ENCODE results near the gene GGA1.
A peak's percentile ranks its signal among the peaks of the same experiment; 100 is the strongest.

GGA1 gene

DNA sequence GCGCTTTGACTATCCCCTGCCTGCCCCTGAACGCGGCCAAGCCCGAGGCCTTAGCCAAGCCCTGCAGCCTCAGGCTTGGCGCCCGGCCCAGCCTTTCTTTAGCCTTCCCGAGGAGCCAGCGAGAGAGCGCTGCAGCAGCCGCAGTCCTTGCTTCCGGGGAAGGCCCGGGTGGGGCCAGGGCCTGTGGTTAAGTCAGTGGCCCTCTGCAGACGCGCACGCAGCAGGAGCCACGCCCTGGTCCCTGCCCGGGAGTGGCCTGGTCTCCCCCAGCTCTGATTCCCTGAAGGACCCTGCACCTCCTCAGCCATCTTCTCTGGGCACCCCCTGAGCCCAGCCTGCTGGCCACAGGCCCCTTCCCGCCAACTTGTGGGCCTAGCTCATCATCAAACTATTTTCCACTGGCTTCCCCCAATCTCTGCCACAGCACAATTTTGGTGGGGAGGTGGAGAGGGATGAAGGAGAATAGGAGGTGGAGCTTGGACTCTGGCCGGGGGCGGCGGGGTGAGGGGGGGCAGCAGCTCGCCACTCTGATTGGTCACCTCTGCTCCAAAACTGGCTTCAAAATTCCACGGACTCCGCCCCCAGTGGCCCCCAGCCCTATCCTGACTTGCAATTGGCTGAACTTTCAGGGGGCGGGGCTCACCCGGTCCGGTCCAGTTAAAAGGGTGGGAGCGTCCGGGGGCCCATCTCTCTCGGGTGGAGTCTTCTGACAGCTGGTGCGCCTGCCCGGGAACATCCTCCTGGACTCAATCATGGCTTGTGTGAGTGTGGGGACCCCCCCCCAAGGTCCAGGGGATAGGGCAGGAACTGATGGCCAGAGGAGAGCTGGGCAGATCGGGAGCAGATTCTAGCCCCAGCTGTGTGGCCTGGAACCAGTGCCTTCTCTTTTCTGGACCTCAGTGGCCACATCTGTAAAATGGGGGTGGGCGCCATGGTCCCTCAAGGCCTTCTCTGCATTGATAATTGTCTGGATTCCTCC is 66.6 kb downstream of the GGA1 start, which contains the start of gene LGALS1:
Gene LGALS1 (plus strand): TSS at position 686 of the 979 bp plus-strand sequence. CDS start 67 bp downstream, at position 753.
- peak; percentile 83 for DNase-seq (ENCODE audit: low spot score)

DNA sequence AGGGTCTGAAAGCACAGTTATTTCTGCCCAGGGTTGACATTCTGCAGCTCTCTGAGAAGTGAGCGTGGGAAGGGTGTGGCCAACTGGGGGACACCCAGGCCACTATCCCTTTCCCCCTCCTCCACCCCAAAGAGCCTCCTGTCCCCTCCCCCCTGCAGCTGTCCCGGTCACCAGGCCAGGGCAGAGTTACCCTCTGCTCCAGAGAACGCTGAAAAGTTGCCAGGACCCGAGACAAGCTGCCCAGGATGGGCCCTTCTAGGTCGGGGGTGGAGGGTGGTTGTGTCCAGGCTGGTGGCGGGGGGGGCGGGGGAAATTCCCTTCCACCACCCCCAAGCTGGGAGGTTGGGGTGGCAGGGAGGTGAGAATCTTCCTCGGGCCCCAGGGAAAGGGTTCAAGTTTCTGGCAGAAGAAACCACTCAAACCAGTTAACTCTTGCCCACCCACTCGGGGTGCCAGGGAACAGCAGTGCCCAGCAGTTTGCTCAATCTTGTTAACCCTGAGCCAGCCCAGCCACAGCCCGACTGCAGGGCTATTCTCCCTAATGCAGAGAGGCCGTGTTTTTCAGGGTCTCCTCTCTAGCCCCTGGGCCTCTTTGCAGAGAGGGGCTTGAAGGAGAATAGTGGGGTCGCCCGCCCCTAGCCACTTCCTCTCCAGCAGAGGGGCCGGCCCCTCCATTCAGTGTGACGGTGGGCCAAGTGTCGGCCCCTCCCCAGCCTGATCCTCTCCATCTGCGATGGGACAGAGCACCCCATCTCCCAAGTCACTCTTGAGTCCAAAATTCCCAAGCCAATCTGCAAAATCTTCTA is 67.5 kb downstream of the GGA1 start:
- no peak for DNase-seq (ENCODE audit: low spot score)

DNA sequence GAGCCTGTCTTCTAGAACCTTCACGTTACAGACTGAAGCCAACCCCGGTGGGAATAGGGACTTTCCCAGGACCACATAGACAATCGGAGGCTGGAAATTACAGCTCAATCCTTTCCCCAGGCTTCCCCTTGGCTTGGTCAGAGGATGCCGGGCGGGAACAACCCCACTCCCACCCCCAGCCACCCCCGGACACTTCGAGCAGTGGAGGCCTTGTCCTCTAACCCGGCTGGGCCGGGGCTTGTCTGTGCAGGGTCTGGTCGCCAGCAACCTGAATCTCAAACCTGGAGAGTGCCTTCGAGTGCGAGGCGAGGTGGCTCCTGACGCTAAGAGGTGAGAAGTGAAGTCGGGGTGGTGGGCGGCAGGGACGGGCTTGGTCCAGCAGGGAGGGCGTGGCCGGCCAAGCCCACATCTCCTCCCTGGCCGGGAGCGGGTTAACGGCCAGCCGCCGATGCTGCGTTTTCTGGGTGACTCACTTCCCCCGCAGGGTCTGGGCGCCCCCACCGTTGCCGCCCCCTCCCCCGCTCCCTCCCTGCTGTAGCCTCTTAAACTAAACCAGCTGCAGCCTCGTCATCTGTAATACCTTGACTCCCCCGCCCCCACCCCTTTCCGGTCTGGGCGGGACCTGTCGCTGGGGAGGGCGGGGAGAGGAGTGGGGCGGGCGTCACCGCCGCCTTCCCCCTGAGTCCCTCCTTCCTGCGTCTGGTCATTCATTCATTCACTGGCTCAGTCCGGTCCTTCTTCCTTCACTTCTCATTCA is 68.3 kb downstream of the GGA1 start:
- peak; percentile 81 for DNase-seq (ENCODE audit: low spot score)

DNA sequence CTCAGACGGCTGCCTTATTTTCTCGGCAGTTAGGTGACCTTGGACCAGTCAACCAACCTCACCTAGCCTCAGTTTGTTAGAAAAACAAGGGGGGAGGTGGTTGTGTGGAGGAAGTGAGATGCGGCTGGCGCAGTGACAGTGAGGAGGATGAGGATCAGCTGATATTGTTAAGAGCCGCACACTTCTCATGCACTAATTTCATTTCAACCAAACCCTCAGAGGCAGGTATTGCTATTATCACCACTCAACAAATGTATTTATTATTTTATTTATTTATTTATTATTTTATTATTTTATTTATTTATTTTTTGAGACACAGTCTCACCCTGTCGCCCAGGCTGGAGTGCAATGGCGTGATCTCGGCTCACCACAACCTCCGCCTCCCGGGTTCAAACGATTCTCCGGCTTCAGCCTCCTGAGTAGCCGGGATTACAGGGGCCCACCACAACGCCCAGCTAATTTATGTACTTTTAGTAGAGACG is 68.9 kb downstream of the GGA1 start:
- DNase-seq (ENCODE audit: low spot score): no peak

DNA sequence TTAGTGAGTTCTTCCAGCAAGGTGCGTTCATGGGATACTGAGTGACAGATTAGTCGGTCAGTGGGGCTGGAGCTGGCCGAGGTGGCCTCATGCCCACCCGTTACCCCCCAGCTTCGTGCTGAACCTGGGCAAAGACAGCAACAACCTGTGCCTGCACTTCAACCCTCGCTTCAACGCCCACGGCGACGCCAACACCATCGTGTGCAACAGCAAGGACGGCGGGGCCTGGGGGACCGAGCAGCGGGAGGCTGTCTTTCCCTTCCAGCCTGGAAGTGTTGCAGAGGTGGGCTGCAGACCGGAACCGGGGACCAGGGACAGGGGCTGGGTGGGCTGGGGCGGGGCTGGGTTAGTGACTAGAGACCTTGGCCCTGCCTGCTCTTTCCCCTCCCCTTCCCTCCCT is 69.7 kb downstream of the GGA1 start:
- DNase-seq (ENCODE audit: low spot score): no peak

DNA sequence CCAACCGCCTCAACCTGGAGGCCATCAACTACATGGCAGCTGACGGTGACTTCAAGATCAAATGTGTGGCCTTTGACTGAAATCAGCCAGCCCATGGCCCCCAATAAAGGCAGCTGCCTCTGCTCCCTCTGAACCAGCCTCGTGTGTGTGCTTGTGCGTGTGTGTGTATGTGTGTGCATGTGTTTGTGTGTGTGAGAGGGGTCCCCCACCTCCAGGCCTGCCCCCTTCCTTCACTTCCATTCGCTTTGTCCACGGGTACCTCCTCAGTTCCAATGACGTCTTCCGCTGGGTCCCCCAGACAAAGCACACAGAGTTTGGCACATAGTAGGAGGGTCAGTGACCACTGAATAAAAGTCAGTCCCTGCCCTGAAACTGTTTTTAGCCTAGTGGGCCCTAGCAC is 71.0 kb downstream of the GGA1 start:
- DNase-seq (ENCODE audit: low spot score): no peak

DNA sequence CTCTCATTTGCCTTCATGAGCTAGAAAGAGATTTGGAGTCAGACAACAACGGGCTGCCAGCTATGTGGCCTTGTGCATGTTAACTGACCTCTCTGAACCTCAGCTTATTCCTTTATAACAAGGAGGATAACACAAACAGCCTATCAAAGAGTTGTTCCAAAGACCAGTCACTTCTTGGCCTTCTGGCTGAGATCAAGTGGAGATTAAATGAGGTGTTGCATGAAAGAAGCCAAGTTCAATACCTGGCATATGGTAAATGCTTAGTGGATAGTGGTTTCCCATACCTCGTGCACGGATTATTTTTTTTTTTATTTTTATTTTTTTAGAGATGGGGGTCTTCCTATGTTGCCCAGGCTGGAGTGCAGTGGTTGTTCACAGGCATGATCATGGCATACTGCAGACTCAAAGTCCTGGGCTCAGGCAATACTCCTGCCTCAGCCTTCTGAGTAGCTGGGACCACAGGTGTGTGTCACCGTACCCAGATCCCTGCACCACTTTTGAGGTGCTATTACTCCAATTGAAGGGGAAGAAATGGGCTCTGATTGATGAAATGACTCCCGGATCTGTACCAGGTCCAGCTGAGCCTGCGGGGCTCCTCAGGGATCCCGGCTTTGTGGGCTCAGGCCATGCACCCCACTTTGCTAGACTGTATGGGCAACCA is 71.7 kb downstream of the GGA1 start:
- no peak for DNase-seq (ENCODE audit: low spot score)

DNA sequence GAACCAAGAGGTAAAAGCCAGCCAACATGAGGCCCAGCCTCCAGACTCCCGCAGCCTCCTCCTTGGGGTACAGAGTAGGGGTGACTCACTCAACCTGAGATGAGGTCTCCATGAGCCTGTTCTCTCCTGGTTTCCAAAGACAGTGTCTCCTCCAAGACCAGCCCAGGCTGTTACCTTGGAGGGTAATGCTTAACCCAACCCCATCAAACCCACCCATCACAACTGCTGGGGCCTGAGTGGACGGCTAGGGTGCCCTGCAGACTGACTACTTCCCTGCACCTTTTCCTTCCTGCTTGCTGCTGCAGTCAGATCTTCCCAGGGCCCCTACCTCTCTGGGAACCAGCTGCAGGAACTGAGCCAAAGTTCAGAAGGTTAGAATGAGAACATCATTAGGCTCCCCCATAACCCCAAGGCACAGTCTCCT is 72.4 kb downstream of the GGA1 start:
- DNase-seq (ENCODE audit: low spot score): no peak

DNA sequence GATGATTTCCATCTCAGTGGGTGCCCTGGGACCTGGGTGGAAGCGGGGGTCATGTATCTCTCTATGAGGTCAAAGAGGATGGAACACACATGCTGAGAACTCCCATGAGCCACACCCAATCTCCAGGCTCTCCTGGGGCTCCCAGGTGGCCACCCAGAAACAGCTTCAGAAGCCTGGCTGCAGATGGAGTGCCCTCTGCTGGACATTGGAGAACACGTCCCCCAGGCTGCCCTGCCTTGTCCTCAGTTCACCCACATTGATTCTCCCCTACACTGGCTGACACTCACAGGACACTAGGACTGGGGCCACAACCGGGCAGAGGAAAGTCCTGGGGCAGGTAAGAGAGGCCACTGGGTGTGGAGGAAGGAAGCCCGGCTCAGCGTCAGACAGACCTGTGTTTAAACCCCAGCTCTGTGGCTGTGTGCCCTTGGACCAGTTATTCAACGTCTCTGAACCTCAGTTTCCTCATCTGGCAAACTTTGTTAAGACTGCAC is 73.0 kb downstream of the GGA1 start:
- DNase-seq (ENCODE audit: low spot score): peak; percentile 77

All from iPS-NIHi11 (cell line).